Measurements from ENCODE around the gene TM7SF2. TPM values are rescaled to one million over a fixed set of nuclear protein-coding genes. Genes with fewer than 3 reads are reported as not detected.

The TM7SF2 gene
- total RNA-seq, 1 donor from 2014 or later = 25.4 TPM

DNA sequence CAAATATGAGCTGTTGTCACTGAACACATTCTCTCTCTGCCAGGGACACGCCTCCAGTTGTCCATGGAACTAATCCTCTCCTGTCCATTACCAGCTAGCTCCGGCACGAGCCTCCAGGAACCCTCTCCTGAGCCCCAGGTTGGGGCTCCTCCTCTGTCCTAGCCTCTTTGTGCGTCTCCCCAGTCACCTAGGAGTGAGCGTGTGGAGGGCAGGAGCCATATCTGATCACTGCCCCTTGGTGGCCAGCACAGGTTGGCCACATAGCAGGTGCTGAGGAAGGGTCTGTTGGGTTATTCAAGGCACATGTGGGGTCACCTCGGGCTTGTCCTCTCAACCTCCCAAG, 20.2 kb downstream of the TM7SF2 start:
- Mint-ChIP-seq H3K27ac (peak overlapping the region; percentile 99), H3K9me3 (no peaks in the 10 kb centered on the region), H3K4me1 (peaks cover 63% of the 10 kb centered on the region), H3K4me3 (peak overlapping the region; percentile 99), H3K36me3 (ENCODE audit: low read depth) (peaks cover 80% of the 10 kb centered on the region), H3K27me3 (no peaks in the 10 kb centered on the region)
- ChIA-PET CTCF (interaction anchor here (0.9 to 8.6 kb wide), 7 partner anchors 11 to 130 kb away, joined by 3 to 54 read pairs (median 7); partner anchors contain the start of genes CAPN1, FAU, MRPL49 and POLA2), POLR2A (interaction anchor here (0.8 to 13.5 kb wide), 18 partner anchors 13 to 728 kb away, joined by 3 to 546 read pairs (median 6); partner anchors contain the start of genes ARL2, CAPN1, FAU and MALAT1)
- TF ChIP-seq, protein P1, sequence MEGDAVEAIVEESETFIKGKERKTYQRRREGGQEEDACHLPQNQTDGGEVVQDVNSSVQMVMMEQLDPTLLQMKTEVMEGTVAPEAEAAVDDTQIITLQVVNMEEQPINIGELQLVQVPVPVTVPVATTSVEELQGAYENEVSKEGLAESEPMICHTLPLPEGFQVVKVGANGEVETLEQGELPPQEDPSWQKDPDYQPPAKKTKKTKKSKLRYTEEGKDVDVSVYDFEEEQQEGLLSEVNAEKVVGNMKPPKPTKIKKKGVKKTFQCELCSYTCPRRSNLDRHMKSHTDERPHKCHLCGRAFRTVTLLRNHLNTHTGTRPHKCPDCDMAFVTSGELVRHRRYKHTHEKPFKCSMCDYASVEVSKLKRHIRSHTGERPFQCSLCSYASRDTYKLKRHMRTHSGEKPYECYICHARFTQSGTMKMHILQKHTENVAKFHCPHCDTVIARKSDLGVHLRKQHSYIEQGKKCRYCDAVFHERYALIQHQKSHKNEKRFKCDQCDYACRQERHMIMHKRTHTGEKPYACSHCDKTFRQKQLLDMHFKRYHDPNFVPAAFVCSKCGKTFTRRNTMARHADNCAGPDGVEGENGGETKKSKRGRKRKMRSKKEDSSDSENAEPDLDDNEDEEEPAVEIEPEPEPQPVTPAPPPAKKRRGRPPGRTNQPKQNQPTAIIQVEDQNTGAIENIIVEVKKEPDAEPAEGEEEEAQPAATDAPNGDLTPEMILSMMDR (IDR thresholded peaks at IDR 0.05) = no peak
- intact Hi-C loops (cut with micrococcal nuclease) = loop anchor here (1.0 to 5.0 kb wide), 8 partner anchors 10 to 440 kb away; partner anchors contain the start of genes ATG2A, CAPN1, DPF2 and FAM89B
- ATAC-seq (ENCODE audit: low read depth) = no peak
- DNase-seq = no peak

GRCh38 chr11:65132238-65132987, 20.7 kb downstream of the TM7SF2 start:
- TF ChIP-seq, protein P1 (IDR thresholded peaks at IDR 0.05) = no peak
- Mint-ChIP-seq H3K36me3 (ENCODE audit: low read depth) (peaks cover 75% of the 10 kb centered on the region), H3K4me1 (peaks cover 67% of the 10 kb centered on the region), H3K27me3 (no peaks in the 10 kb centered on the region), H3K4me3 (peak overlapping the region; percentile 99), H3K9me3 (no peaks in the 10 kb centered on the region), H3K27ac (peak overlapping the region; percentile 99)
- intact Hi-C loops (cut with micrococcal nuclease) = loop anchor here (1.0 to 5.0 kb wide), 8 partner anchors 10 to 440 kb away; partner anchors contain the start of genes ATG2A, CAPN1, DPF2 and FAM89B
- POLR2A ChIA-PET = interaction anchor here (0.5 to 13.5 kb wide), 20 partner anchors 12 to 920 kb away, joined by 3 to 546 read pairs (median 5); partner anchors contain the start of genes ARL2, CAPN1, FAU and MALAT1
- CTCF ChIA-PET = interaction anchor here (0.9 to 8.6 kb wide), 8 partner anchors 11 to 130 kb away, joined by 3 to 54 read pairs (median 9); partner anchors contain the start of genes CAPN1, FAU, MRPL49 and POLA2
- ATAC-seq (ENCODE audit: low read depth) = peak; percentile 56
- DNase-seq = peak; percentile 67

DNA sequence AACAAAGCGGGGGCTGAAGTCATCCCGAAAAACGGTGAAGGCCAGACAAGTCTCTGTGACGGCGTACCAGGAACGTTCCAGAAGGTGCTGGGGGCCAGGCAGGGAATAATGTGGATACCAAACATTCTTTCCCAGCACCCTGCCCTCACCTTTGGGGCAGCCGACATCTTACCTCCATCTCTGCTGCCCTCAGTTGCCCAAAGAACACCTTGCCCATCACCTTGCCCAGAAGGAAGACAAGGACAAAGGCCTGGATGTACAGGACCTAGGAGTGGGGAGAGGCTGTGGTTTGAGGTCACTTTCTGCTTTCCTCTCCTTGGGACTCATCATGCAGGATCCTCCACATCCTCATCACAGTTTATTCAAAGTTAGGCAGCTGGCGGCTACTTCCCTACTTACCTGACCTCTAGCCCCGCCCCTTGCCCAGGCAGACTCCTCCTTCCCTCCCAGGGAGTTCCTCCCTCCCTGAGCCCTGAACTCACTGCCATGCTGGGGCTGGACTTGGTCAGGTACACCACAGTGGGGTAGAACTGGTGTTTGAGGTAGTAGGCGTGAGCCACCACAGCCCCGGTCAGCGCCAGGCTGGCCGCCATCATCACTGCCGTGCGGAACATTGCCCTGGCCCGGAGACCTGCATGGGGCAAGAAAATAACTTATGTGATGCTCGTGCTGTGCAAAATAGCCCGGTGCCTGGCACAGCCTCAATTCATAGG, 21.5 kb downstream of the TM7SF2 start:
- H3K27me3 Mint-ChIP-seq = no peaks in the 10 kb centered on the region
- ATAC-seq (ENCODE audit: low read depth) (peak; percentile 13), DNase-seq (peak; percentile 67)
- TF ChIP-seq, protein P1 (IDR thresholded peaks at IDR 0.05) = no peak
- no peaks in the 10 kb centered on the region for H3K9me3 Mint-ChIP-seq
- peak overlapping the region; percentile 99 for H3K4me3 Mint-ChIP-seq
- intact Hi-C loops (cut with micrococcal nuclease) = loop anchor here (1.0 to 5.0 kb wide), 8 partner anchors 11 to 439 kb away; partner anchors contain the start of genes ATG2A, CAPN1, DPF2 and FAM89B
- H3K4me1 Mint-ChIP-seq = peaks cover 70% of the 10 kb centered on the region
- ChIA-PET POLR2A (interaction anchor here (0.5 to 13.5 kb wide), 23 partner anchors 12 to 919 kb away, joined by 3 to 546 read pairs (median 6); partner anchors contain the start of genes ARL2, CAPN1, CDCA5 and FAU), CTCF (interaction anchor here (1.7 to 8.6 kb wide), 5 partner anchors 11 to 129 kb away, joined by 5 to 54 read pairs (median 11); partner anchors contain the start of genes CAPN1, FAU, MRPL49 and POLA2)
- peaks cover 68% of the 10 kb centered on the region for H3K36me3 Mint-ChIP-seq (ENCODE audit: low read depth)
- H3K27ac Mint-ChIP-seq = peak overlapping the region; percentile 99

DNA sequence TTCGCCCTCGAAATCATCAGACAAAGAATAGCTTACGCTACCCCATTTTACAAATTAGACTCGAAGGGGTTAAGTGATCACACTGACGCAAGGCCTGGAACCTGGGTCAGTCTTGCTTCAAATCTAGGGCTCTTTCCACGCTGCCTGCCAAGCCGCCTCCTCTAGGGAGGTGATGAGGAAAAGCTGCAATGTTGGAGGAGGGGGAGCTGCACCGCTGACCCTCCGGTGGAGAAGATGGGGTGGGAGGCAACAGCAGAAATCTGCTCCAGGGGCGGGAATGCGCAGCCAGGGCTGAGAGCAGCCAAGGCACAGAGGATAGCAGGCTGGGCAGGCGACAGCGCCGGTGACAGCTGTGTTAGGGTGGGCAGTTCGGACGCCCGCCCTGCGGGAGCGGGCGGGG, 22.1 kb downstream of the TM7SF2 start:
- Mint-ChIP-seq H3K4me3 (peak overlapping the region; percentile 99), H3K9me3 (no peaks in the 10 kb centered on the region), H3K4me1 (peaks cover 67% of the 10 kb centered on the region), H3K27ac (peak overlapping the region; percentile 99), H3K27me3 (no peaks in the 10 kb centered on the region), H3K36me3 (ENCODE audit: low read depth) (peaks cover 62% of the 10 kb centered on the region)
- ChIA-PET CTCF (interaction anchor here (2.0 to 8.6 kb wide), 3 partner anchors 12 to 47 kb away, joined by 11 to 54 read pairs (median 11); partner anchors contain the start of genes CAPN1, FAU and MRPL49), POLR2A (interaction anchor here (0.7 to 13.5 kb wide), 18 partner anchors 11 to 365 kb away, joined by 3 to 546 read pairs (median 8); partner anchors contain the start of genes ARL2, CAPN1, CDCA5 and FAU)
- TF ChIP-seq, protein P1 (IDR thresholded peaks at IDR 0.05) = no peak
- ATAC-seq (ENCODE audit: low read depth) (no peak), DNase-seq (no peak)
- intact Hi-C loops (cut with micrococcal nuclease) = loop anchor here (5.0 kb wide), 3 partner anchors 199 to 439 kb away; partner anchors contain the start of genes DPF2, FAM89B, SF1 and ZNRD2

All from activated B cell treated with CpG ODN at 0.5 μM for 24 hours (primary cell).